Measurements from ENCODE around the gene PPIL1. TPM values are rescaled to one million over a fixed set of nuclear protein-coding genes. Genes with fewer than 3 reads are reported as not detected.

PPIL1 gene
- total RNA-seq, 1 donor from 2014 or later = 28.6 TPM

- no peak for DNase-seq (ENCODE audit: low spot score)
Observed at GRCh38 chr6:36855750-36856149, 18.9 kb downstream of the PPIL1 start.

- DNase-seq (ENCODE audit: low spot score) = peak; percentile 81
Observed at GRCh38 chr6:36853325-36853724, 21.3 kb downstream of the PPIL1 start.

GRCh38 chr6:36852481-36853147 lies 22.0 kb downstream of the PPIL1 start:
- no peak for DNase-seq (ENCODE audit: low spot score)

- no peak for DNase-seq (ENCODE audit: low spot score)
Observed at GRCh38 chr6:36851626-36852025, 23.0 kb downstream of the PPIL1 start.

- DNase-seq (ENCODE audit: low spot score) = peak; percentile 93
Observed at GRCh38 chr6:36851149-36851614, 23.4 kb downstream of the PPIL1 start.

- no peak for DNase-seq (ENCODE audit: low spot score)
Observed at GRCh38 chr6:36850021-36850420, 24.6 kb downstream of the PPIL1 start.

GRCh38 chr6:36848658-36849441 lies 25.8 kb downstream of the PPIL1 start:
- peak; percentile 79 for DNase-seq (ENCODE audit: low spot score)

GRCh38 chr6:36847991-36848390 lies 26.6 kb downstream of the PPIL1 start:
- no peak for DNase-seq (ENCODE audit: low spot score)

GRCh38 chr6:36847152-36847551 lies 27.5 kb downstream of the PPIL1 start:
- DNase-seq (ENCODE audit: low spot score) = no peak

- no peak for DNase-seq (ENCODE audit: low spot score)
Observed at GRCh38 chr6:36845233-36845632, 29.4 kb downstream of the PPIL1 start.

GRCh38 chr6:36844232-36845170 lies 30.1 kb downstream of the PPIL1 start:
- DNase-seq (ENCODE audit: low spot score) = no peak

- no peak for DNase-seq (ENCODE audit: low spot score)
Observed at GRCh38 chr6:36843170-36843569, 31.4 kb downstream of the PPIL1 start.

- no peak for DNase-seq (ENCODE audit: low spot score)
Observed at GRCh38 chr6:36841756-36842155, 32.8 kb downstream of the PPIL1 start.

- no peak for DNase-seq (ENCODE audit: low spot score)
Observed at GRCh38 chr6:36840432-36841403, 33.9 kb downstream of the PPIL1 start.

- peak; percentile 51 for DNase-seq (ENCODE audit: low spot score)
Observed at GRCh38 chr6:36839749-36840431, 34.7 kb downstream of the PPIL1 start.

GRCh38 chr6:36838896-36839748 lies 35.5 kb downstream of the PPIL1 start, which contains the start of gene CPNE5:
TSS of gene CPNE5 (minus strand) at chr6:36839444. CDS start at chr6:36839377, 67 bp downstream.
- DNase-seq (ENCODE audit: low spot score) = no peak

GRCh38 chr6:36837686-36838085 lies 36.9 kb downstream of the PPIL1 start:
- DNase-seq (ENCODE audit: low spot score) = no peak

GRCh38 chr6:36837022-36837339 lies 37.6 kb downstream of the PPIL1 start:
- no peak for DNase-seq (ENCODE audit: low spot score)

Data from umbilical cord (tissue), 2 donors.